Fibroblast of skin of abdomen (primary cell): Measurements from ENCODE around the gene ATP6V1G2.
"Not testable (repeated sequence)": the region's sequence is repeated elsewhere in the genome, so short reads cannot be mapped to it uniquely, and the experiment has no call there.

ENCODE experiments used
- DNase-seq: peaks from one replicate; pipeline ENCODE4 v3.0.0-alpha.2; 2013

Gene ATP6V1G2

DNA sequence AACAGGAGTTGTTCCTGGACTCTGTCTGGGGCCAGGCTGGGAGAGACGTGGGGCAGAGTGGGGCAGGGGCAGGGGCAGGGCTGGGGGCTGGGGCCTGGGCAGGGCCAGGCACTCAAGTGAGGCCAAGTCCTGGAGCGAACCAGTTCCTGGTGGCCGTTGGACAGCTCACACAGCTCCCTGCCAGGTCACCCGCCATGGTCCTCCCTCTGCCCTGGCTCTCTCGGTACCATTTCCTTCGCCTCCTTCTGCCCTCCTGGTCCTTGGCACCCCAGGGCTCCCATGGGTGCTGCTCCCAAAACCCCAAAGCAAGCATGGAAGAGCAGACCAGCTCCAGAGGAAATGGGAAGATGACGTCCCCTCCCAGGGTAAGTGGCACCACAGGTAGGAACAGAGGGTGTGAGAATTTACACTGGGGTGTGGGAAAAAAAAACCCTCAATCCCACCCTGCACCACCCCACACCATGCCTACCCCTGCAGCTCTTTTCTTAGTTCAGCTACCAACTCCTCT, 17.5 kb downstream of the ATP6V1G2 start, which contains the start of gene MCCD1:
TSS of gene MCCD1 (plus strand) at position 142 of the 508 bp plus-strand sequence. CDS start at position 195, 53 bp downstream.
- no peak for DNase-seq

GRCh38 chr6:31528307-31528777, 18.1 kb downstream of the ATP6V1G2 start:
- DNase-seq, result no peak

GRCh38 chr6:31525932-31526591, 20.3 kb downstream of the ATP6V1G2 start:
- DNase-seq, result peak; percentile 37

DNA sequence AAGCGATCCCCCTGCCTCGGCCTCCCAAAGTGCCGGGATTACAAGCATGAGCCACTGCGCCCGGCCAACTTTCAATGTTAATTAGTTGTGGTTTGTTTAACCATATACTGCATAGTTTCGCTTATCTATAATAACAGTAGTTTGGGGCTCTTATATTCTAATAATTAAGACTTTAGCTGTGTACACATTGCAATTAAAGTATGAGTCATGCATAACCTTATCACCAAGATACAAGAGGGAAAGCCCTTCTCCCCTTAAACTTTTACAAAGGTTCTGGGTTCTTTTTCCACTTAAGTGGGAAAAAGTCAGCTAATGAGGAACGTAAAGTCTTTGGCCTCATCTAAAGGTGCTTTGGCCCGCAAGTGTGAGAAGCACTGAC, 20.9 kb downstream of the ATP6V1G2 start:
- DNase-seq, result no peak

DNA sequence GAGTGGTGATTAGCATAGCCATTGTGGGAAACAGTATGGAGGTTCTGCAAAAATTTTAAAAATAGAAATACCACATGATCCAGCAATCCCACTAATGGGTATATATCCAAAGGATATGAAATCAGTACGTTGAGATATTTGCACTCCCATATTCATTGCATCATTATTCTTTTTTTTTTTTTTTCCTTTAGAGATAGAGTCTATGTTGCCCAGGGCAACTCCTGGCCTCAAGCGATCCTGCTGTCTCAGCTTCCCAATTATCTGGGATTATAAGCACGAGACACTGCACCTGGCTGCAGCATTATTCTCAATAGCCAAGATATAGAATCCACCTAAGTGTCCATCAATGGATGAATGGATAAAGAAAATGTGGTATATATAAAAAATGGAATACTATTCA, 24.6 kb downstream of the ATP6V1G2 start:
- no peak for DNase-seq

DNA sequence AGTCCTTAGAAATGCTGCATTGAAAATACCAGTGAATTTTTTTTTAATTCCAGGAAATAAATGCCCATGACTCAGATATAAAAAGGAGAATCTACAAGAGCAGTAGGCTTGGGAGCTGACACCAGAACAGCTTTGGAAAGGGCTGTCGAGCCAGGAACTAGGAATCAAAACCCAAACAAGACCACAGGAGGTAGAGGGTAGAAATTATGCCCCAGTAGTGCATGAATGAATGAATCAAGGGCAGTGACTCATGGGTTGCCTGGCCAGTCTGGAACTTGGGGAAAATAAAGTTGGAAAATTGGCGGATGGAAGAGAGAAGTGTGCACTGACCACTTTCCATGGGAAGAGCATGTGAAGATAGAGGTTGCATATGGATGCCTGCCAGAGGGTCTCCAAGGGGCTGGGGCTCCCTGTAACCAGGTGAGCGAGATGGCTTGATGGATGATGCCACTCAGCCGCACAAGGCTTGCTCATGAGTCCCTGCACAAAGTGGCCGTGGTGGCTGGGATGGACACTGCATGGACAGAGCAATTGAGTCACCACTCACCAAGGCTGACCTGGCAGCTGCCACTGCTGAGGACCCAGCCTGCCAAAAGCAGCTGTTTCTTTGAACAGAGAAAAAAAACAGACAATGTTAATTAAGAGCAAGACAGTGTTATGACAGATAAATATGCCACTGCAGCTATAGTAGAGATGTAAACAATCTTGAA, 32.8 kb downstream of the ATP6V1G2 start:
- no peak for DNase-seq

GRCh38 chr6:31510007-31510406, 36.4 kb downstream of the ATP6V1G2 start:
- DNase-seq, result no peak

DNA sequence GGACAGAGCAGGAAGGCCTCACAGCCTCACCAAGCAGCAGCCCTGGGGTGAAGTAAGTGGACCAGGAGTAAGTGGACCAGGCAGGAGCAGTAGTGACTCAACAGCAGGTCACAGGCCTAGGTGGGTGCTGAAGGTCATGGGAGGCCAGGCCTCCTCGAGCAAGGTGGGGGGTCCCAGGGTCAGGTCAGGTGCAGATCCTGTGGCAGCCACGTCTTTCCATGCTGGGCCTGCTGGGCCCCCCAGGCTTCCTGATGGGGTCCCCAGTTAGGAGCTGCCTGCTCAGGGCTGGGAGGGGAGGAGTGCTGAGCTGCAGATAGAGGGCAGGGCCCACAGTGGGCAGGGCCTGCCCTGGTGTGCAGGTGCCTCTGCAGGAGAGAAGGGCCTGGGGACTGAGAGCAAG, 37.4 kb downstream of the ATP6V1G2 start:
- not testable (repeated sequence) for DNase-seq

DNA sequence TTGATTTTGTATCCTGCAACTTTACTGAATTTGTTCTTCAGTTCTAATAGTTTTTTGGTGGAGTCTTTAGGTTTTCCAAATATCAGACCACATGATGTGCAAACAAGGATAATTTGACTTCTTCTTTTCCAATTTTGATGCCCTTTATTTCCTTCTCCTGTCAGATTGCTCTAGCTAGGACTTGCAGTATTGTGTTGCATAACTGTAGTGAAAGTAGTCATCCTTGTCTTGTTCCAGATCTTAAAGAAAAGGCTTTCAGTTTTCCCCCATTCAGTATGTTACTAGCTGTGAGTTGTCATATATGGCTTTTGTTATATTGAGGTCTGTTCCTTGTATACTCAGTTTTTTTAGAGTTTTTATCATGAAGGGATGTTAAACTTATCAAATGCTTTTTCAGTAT, 43.8 kb downstream of the ATP6V1G2 start:
- DNase-seq, result no peak

DNA sequence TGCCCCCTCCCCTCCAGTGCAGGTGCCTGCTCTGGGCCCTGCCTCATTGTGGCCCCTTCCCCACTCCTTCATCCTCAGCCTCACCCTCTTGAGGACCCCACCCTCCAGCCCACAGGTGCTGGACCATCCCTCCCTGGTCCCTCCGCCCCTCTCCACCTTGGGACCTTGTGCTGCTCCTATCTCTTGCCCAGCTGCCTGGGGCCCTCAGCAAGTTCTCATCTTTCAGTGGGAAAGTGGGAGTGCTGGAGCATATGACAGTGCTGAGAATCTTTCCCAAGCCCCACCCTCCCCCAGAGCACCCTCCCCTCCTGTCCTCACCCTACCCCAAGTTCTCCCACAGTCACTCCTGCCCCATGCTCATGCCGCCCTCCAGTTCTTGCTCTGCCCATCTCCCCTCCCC, 46.8 kb downstream of the ATP6V1G2 start:
- DNase-seq, result not testable (repeated sequence)

GRCh38 chr6:31498748-31499147, 47.7 kb downstream of the ATP6V1G2 start:
- no peak for DNase-seq

GRCh38 chr6:31497531-31498476, 48.6 kb downstream of the ATP6V1G2 start, which contains the start of gene MICB:
MICB (plus strand) TSS chr6:31498145; CDS start chr6:31498194, 49 bp downstream.
- peak; percentile 55 for DNase-seq

DNA sequence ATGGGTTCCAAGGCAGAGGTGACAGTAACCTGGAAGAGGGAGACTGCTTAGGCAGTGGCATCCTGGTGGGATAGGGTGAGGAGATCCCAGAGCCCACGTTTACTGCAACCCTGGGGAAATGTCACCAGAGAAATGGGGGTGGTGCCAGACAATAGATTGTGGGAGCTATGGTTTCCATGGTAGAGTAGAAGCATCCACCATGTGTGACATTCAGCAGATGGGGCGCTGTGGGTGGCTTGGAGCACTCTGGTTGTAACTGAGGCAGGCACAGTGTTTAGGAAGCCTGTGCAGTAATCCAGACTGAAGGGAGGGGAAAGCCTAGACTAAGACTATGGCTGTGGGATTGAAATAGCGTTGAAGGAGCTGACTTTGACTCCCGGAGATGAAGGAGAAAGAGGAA, 49.6 kb downstream of the ATP6V1G2 start:
- DNase-seq, result not testable (repeated sequence)

- DNase-seq, result peak; percentile 58
Observed at GRCh38 chr6:31495580-31495979, 50.8 kb downstream of the ATP6V1G2 start.
